SK-N-SH treated with all-trans-retinoic acid at 6 μM for 48 hours (cell line): ENCODE data around the gene SLC24A4.

Experiments
- ATAC-seq: fragments of 200-7000 bp; cut with Tn5 transposase; 3 replicates; pipeline ENCODE4 v1.9.1; 2020; ENCODE audit warnings: mild to moderate bottlenecking, moderate library complexity
- ARNTL ChIP-seq: fragments of 450-650 bp; formaldehyde crosslinking; IDR thresholded peaks from 2 replicates; pipeline ENCODE4 v1.5.0; 2020; ENCODE audit warnings: low read depth, mild to moderate bottlenecking, moderate library complexity, borderline replicate concordance
- BACH2 ChIP-seq: fragments of 250-450 bp; sonication (Bioruptor Pico); IDR thresholded peaks from 2 replicates; pipeline ENCODE4 v1.9.0; 2021; ENCODE audit warnings: mild to moderate bottlenecking, borderline replicate concordance
- GLIS3 ChIP-seq: fragments of 250-450 bp; sonication (Bioruptor Pico); IDR thresholded peaks from 2 replicates; pipeline ENCODE4 v1.5.0; 2020; ENCODE audit warnings: mild to moderate bottlenecking, moderate library complexity
- ISL1 ChIP-seq: fragments of 250-450 bp; sonication (Bioruptor Pico); IDR thresholded peaks from 2 replicates; pipeline ENCODE4 v2.1.2; 2022; ENCODE audit warnings: mild to moderate bottlenecking, moderate library complexity
- OSR1 ChIP-seq: fragments of 250-450 bp; sonication (Bioruptor Pico); IDR thresholded peaks from 2 replicates; pipeline ENCODE4 v1.8.0; 2022; ENCODE audit warnings: moderate library complexity, mild to moderate bottlenecking, inconsistent platforms
- PPARA ChIP-seq: fragments of 250-450 bp; sonication (Bioruptor Pico); IDR thresholded peaks from 2 replicates; pipeline ENCODE4 v1.5.0; 2020; ENCODE audit warnings: mild to moderate bottlenecking, borderline replicate concordance
- RARB ChIP-seq: fragments of 250-450 bp; sonication (Bioruptor Pico); IDR thresholded peaks from 2 replicates; pipeline ENCODE4 v1.8.0; 2021; ENCODE audit warnings: mild to moderate bottlenecking, moderate library complexity
- SNAI2 ChIP-seq: fragments of 250-450 bp; sonication (Bioruptor Pico); IDR thresholded peaks from 2 replicates; pipeline ENCODE4 v1.5.0; 2020; ENCODE audit warnings: mild to moderate bottlenecking, moderate library complexity
- TCF4 ChIP-seq: fragments of 250-450 bp; sonication (Bioruptor Pico); IDR thresholded peaks from 2 replicates; pipeline ENCODE4 v1.8.0; 2021; ENCODE audit warnings: mild to moderate bottlenecking, moderate library complexity, borderline replicate concordance
- TSHZ2 ChIP-seq: fragments of 250-450 bp; sonication (Bioruptor Pico); IDR thresholded peaks from 2 replicates; pipeline ENCODE4 v1.5.0; 2020; ENCODE audit warnings: mild to moderate bottlenecking, moderate library complexity
- ZC3H10 ChIP-seq: fragments of 250-450 bp; sonication (Bioruptor Pico); IDR thresholded peaks from 2 replicates; pipeline ENCODE4 v1.5.1; 2021; ENCODE audit warnings: mild to moderate bottlenecking, moderate library complexity
- ZFP3 ChIP-seq: fragments of 250-450 bp; sonication (Bioruptor Pico); IDR thresholded peaks from 2 replicates; pipeline ENCODE4 v1.5.0; 2020; ENCODE audit warnings: mild to moderate bottlenecking, moderate library complexity
- ZFP30 ChIP-seq: fragments of 450-650 bp; formaldehyde crosslinking; IDR thresholded peaks from 2 replicates; pipeline ENCODE4 v1.5.0; 2022; ENCODE audit warnings: mild to moderate bottlenecking, moderate library complexity
- ZNF565 ChIP-seq: fragments of 450-650 bp; formaldehyde crosslinking; conservative IDR thresholded peaks from 2 replicates; pipeline ENCODE4 v1.5.0; 2020; ENCODE audit warnings: low read depth, mild to moderate bottlenecking, moderate library complexity
- ZNF70 ChIP-seq: fragments of 450-650 bp; formaldehyde crosslinking; IDR thresholded peaks from 2 replicates; pipeline ENCODE4 v1.5.0; 2020; ENCODE audit warnings: mild to moderate bottlenecking, moderate library complexity
- ZNF8 ChIP-seq: fragments of 450-650 bp; formaldehyde crosslinking; IDR thresholded peaks from 2 replicates; pipeline ENCODE4 v1.5.0; 2020; ENCODE audit warnings: mild to moderate bottlenecking, moderate library complexity
- TF ChIP-seq, protein P1 (sequence below): fragments of 250-450 bp; sonication (Bioruptor Pico); IDR thresholded peaks from 2 replicates; pipeline ENCODE4 v1.5.1; 2021; ENCODE audit warnings: mild to moderate bottlenecking, moderate library complexity
- TF ChIP-seq, protein P2 (sequence below): fragments of 250-450 bp; sonication (Bioruptor Pico); IDR thresholded peaks from 2 replicates; pipeline ENCODE4 v1.8.0; 2020; ENCODE audit warnings: mild to moderate bottlenecking, moderate library complexity, borderline replicate concordance
- TF ChIP-seq, protein P3 (sequence below): fragments of 250-450 bp; sonication (Bioruptor Pico); IDR thresholded peaks from 2 replicates; pipeline ENCODE4 v1.8.0; 2021; ENCODE audit warnings: low read depth, mild to moderate bottlenecking, moderate library complexity, borderline replicate concordance

SLC24A4 gene, protein sequence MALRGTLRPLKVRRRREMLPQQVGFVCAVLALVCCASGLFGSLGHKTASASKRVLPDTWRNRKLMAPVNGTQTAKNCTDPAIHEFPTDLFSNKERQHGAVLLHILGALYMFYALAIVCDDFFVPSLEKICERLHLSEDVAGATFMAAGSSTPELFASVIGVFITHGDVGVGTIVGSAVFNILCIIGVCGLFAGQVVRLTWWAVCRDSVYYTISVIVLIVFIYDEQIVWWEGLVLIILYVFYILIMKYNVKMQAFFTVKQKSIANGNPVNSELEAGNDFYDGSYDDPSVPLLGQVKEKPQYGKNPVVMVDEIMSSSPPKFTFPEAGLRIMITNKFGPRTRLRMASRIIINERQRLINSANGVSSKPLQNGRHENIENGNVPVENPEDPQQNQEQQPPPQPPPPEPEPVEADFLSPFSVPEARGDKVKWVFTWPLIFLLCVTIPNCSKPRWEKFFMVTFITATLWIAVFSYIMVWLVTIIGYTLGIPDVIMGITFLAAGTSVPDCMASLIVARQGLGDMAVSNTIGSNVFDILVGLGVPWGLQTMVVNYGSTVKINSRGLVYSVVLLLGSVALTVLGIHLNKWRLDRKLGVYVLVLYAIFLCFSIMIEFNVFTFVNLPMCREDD

DNA sequence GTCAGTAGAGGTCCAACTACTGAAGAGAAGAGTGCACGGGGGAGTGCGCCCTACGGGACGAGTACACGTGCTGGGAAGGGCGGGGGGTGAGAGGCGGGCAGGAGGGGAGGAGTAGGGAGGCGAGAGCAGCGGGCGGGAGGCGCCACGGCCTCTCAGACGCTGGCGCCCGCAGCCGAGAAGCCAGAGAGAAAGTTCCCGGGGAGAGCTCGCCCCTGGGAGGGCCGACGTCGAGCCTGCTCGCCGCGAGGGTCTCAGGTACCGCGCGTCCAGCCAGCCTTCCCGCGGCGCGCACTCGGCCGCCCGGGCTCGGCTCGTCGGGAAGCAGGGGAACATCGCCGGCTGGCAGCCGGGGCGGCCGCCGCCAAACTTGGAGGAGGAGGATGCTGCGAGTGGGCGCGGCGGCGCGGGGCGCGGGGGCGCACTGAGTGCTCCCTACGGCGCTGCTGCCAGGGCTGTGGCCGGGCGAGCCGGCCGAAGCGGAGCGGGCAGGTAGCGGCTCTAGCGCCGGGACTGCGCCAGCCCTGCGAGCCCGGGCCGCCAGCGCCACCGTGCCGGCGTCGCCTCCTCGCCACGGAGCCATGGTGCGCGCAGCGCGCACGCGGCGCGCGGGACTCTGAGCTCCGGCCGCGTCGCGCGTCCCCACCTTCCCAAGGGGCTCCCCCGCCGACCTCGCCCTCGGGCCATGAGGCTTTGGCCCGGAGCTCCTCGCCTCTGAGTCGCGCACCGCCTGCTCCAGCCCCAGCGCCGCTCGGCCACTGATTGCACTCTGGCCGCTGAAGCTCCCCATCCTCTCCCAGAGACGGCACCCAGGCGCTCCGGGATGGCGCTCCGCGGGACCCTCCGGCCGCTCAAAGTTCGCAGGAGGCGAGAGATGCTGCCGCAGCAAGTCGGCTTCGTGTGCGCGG lies at the start of gene SLC24A4:
SLC24A4 (plus strand) TSS at position 155 of the 905 bp plus-strand sequence; CDS start at position 821, 666 bp downstream.
- TF ChIP-seq, protein P1, sequence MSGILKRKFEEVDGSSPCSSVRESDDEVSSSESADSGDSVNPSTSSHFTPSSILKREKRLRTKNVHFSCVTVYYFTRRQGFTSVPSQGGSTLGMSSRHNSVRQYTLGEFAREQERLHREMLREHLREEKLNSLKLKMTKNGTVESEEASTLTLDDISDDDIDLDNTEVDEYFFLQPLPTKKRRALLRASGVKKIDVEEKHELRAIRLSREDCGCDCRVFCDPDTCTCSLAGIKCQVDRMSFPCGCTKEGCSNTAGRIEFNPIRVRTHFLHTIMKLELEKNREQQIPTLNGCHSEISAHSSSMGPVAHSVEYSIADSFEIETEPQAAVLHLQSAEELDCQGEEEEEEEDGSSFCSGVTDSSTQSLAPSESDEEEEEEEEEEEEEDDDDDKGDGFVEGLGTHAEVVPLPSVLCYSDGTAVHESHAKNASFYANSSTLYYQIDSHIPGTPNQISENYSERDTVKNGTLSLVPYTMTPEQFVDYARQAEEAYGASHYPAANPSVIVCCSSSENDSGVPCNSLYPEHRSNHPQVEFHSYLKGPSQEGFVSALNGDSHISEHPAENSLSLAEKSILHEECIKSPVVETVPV (CRISPR knock-in tag), result no peak
- no peak for TF ChIP-seq ZC3H10 (CRISPR knock-in tag)
- no peak for TF ChIP-seq BACH2 (CRISPR knock-in tag)
- TF ChIP-seq ARNTL (CRISPR knock-in tag), result no peak
- ATAC-seq, result no peak; the same call in 1 of the 3 replicates

DNA sequence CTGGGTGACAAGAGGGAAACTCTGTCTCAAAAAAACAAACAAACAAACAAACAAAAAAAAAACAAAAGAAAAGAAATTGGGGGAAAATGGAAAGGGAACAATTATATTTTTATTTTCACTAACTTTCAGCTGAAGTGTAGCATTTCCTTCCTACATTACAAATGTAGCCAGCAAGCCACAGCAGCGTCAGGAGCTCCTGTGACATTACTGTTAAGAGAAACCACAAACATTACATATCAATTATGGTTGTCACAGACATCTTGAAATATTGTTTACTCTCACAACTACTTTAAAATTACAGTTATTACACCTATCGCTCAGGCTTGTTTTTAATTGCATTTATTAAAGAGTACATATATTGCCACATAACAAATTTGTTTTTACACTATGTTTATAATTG lies 49.8 kb upstream of the SLC24A4 start:
- TF ChIP-seq BACH2 (CRISPR knock-in tag) (no peak), ISL1 (CRISPR knock-in tag) (no peak), ZNF8 (no peak), TSHZ2 (CRISPR knock-in tag) (no peak), GLIS3 (no peak), ZFP30 (CRISPR knock-in tag) (no peak), RARB (no peak), ZFP3 (CRISPR knock-in tag) (no peak), ZC3H10 (CRISPR knock-in tag) (no peak), ZNF70 (CRISPR knock-in tag) (no peak), ZNF565 (CRISPR knock-in tag) (no peak), PPARA (CRISPR knock-in tag) (no peak), OSR1 (CRISPR knock-in tag) (no peak), TCF4 (CRISPR knock-in tag) (no peak), ARNTL (CRISPR knock-in tag) (no peak), SNAI2 (CRISPR knock-in tag) (no peak)
- TF ChIP-seq, protein P2, sequence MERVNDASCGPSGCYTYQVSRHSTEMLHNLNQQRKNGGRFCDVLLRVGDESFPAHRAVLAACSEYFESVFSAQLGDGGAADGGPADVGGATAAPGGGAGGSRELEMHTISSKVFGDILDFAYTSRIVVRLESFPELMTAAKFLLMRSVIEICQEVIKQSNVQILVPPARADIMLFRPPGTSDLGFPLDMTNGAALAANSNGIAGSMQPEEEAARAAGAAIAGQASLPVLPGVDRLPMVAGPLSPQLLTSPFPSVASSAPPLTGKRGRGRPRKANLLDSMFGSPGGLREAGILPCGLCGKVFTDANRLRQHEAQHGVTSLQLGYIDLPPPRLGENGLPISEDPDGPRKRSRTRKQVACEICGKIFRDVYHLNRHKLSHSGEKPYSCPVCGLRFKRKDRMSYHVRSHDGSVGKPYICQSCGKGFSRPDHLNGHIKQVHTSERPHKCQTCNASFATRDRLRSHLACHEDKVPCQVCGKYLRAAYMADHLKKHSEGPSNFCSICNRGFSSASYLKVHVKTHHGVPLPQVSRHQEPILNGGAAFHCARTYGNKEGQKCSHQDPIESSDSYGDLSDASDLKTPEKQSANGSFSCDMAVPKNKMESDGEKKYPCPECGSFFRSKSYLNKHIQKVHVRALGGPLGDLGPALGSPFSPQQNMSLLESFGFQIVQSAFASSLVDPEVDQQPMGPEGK (CRISPR knock-in tag), result no peak
- TF ChIP-seq, protein P3, sequence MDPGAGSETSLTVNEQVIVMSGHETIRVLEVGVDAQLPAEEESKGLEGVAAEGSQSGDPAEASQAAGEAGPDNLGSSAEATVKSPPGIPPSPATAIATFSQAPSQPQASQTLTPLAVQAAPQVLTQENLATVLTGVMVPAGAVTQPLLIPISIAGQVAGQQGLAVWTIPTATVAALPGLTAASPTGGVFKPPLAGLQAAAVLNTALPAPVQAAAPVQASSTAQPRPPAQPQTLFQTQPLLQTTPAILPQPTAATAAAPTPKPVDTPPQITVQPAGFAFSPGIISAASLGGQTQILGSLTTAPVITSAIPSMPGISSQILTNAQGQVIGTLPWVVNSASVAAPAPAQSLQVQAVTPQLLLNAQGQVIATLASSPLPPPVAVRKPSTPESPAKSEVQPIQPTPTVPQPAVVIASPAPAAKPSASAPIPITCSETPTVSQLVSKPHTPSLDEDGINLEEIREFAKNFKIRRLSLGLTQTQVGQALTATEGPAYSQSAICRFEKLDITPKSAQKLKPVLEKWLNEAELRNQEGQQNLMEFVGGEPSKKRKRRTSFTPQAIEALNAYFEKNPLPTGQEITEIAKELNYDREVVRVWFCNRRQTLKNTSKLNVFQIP (CRISPR knock-in tag), result no peak
- TF ChIP-seq, protein P1 (CRISPR knock-in tag), result no peak
- no peak for ATAC-seq
